Heart left ventricle (tissue), 16 donors: ENCODE measurements around the gene RFXAP. TPM values are rescaled to one million over a fixed set of nuclear protein-coding genes. Genes with fewer than 3 reads are reported as not detected.

ENCODE experiments used
- ATAC-seq, 4 donors: fragments of 200-7000 bp; cut with Tn5 transposase; one replicate each; pipeline ENCODE4 v1.9.1; 2020 to 2022; ENCODE audit warnings: moderate library complexity in 4 of 4, mild to moderate bottlenecking in 3 of 4, moderate number of reproducible peaks in 1 of 4
- DNase-seq, 5 donors: peaks; one replicate each; pipeline ENCODE4 v3.0.0-alpha.2; 2020
- H3K27ac ChIP-seq, 12 donors: fragments of 200-600 bp; sonication (generic) in 4 of 12; one replicate each; pipeline versions ENCODE4 v1.5.0 to v1.8.0; 2016 to 2022; ENCODE audit warnings: mild to moderate bottlenecking in 2 of 12
- H3K27me3 ChIP-seq, 9 donors: fragments of 200-600 bp; sonication (generic) in 2 of 9; one replicate each; pipeline versions ENCODE4 v1.5.1 to v1.8.0; 2016 to 2022; ENCODE audit warnings: mild to moderate bottlenecking in 3 of 9
- H3K36me3 ChIP-seq, 9 donors: fragments of 200-600 bp; sonication (generic) in 2 of 9; one replicate each; pipeline versions ENCODE4 v1.5.0 to v1.8.0; 2018 to 2022; ENCODE audit warnings: mild to moderate bottlenecking in 2 of 9
- H3K4me1 ChIP-seq, 12 donors: fragments of 200-600 bp; sonication (generic) in 4 of 12; one replicate each; pipeline versions ENCODE4 v1.5.0 to v1.8.0; 2016 to 2022; ENCODE audit warnings: mild to moderate bottlenecking in 3 of 12
- H3K4me3 ChIP-seq, 12 donors: fragments of 200-600 bp; sonication (generic) in 4 of 12; one replicate each; pipeline versions ENCODE4 v1.5.0 to v1.8.0; 2017 to 2022; ENCODE audit warnings: mild to moderate bottlenecking in 9 of 12, moderate library complexity in 4 of 12
- H3K9me3 ChIP-seq, 12 donors: fragments of 200-600 bp; sonication (generic) in 4 of 12; one replicate each; pipeline versions ENCODE4 v1.5.0 to v1.8.0; 2016 to 2022; ENCODE audit warnings: mild to moderate bottlenecking in 1 of 12
- POLR2A ChIP-seq, 2 donors: fragments of 450-650 bp; IDR thresholded peaks; one replicate each; pipeline ENCODE4 v1.6.1; 2017; ENCODE audit warnings: antibody characterized with exemption in 2 of 2, mild to moderate bottlenecking in 2 of 2, moderate library complexity in 2 of 2
- WGBS, 4 donors: extraction: QIAGEN DNeasy Blood & Tissue Kit in 2 of 4; methylation state at CpG; one replicate each; pipeline versions ENCODE4 v1.1.5 to v1.1.7; 2013 to 2018; 5-methylcytosine and 5-hydroxymethylcytosine counted together
- intact Hi-C, 10 donors: fragments of 100-400 bp; cut with DNase I; formaldehyde crosslinking; loops; one replicate each; pipeline versions ENCODE4 v1.11.1 to v1.14.2; 2022
- polyA plus RNA-seq, 2 donors: library from polyadenylated mRNA; stranded (reverse); fragments of 200-250 nt; gene quantifications; one replicate each; pipeline ENCODE4 v1.2.3, GENCODE V29; 2013
- total RNA-seq, 9 donors: library from RNA; depleted of rRNA in 2 of 9; stranded (reverse); fragments of >200 nt in 2 of 9; fragmentation: NEBNext Ultra II Directional in 3 of 9; extraction: Animal tissue kit (Norgen Biotek cat#: 25700) in 3 of 9; gene quantifications; one replicate each; pipeline versions ENCODE4 v1.1.0 to v1.2.4, GENCODE V29; 2016 to 2023
- TF ChIP-seq, protein P1 (sequence below), 12 donors: fragments of 200-600 bp; sonication (generic) in 4 of 12; IDR thresholded peaks; one replicate each; pipeline versions ENCODE4 v1.5.0 to v1.8.0; 2018 to 2022; ENCODE audit warnings: antibody characterized with exemption in 12 of 12, mild to moderate bottlenecking in 5 of 12
- donor health status: ischemic (EF 13 %, LVEDD 7.1; RV severe dilation, severe dysfunction).
- donor health status: healthy with polysubstance abuse.
- donor health status: DM: no; HTN: yes; CAD: no.
- donor health status: DM: no; HTN: no; CAD: no.
- donor health status: ischemic (EF 25% LVEDD 6.9; RV normal size, moderate dysfunction).
- donor health status: ischemic (EF 25% LVEDD 5.7; RV mildly dilated, moderate dysfunction).
- donor health status: healthy.
- donor health status: DM: yes; HTN: yes; CAD: no.
- donor health status: ischemic (EF 35%, LVEDD 5.7; RV mildly dilated, moderate dysfunction).
- donor health status: nonischemic (EF 11% LVEDD 7.7; RV severe dilation, severe dysfunction).
- donor health status: DM: yes; HTN: yes; CAD: no.
- donor health status: PGD.
- donor health status: ischemic (EF 29% LVEDD 5.4; RV normal size, mild dysfunction).
- donor health status: nonischemic (EF 23%, LVEDD 6.1; RV moderate dilation, normal function).

The RFXAP gene
- total and polyA plus RNA-seq, 11 donors: 1.0 to 5.2 (median 3.6) TPM

- Histone ChIP-seq H3K4me1 (no peaks in the 10 kb centered on the region), H3K27me3 (peaks cover 0 to 3% (median 0%) of the 10 kb centered on the region in 9 donors), H3K27ac (no peak overlapping the region), H3K9me3 (no peaks in the 10 kb centered on the region), H3K4me3 (no peak overlapping the region), H3K36me3 (no peaks in the 10 kb centered on the region)
- DNase-seq (no peak), ATAC-seq (no peak)
- intact Hi-C loops: no loop called here
- TF ChIP-seq, protein P1, sequence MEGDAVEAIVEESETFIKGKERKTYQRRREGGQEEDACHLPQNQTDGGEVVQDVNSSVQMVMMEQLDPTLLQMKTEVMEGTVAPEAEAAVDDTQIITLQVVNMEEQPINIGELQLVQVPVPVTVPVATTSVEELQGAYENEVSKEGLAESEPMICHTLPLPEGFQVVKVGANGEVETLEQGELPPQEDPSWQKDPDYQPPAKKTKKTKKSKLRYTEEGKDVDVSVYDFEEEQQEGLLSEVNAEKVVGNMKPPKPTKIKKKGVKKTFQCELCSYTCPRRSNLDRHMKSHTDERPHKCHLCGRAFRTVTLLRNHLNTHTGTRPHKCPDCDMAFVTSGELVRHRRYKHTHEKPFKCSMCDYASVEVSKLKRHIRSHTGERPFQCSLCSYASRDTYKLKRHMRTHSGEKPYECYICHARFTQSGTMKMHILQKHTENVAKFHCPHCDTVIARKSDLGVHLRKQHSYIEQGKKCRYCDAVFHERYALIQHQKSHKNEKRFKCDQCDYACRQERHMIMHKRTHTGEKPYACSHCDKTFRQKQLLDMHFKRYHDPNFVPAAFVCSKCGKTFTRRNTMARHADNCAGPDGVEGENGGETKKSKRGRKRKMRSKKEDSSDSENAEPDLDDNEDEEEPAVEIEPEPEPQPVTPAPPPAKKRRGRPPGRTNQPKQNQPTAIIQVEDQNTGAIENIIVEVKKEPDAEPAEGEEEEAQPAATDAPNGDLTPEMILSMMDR (IDR thresholded peaks at IDR 0.05): no peak
- no peak for TF ChIP-seq POLR2A (IDR thresholded peaks at IDR 0.05)
- 34 to 56% (median 43%) methylated on average over 3 of the region's 3 CpGs for WGBS, 4 donors
These were observed 31.8 kb upstream of the RFXAP start for GRCh38 chr13:36787181-36787580.

DNA sequence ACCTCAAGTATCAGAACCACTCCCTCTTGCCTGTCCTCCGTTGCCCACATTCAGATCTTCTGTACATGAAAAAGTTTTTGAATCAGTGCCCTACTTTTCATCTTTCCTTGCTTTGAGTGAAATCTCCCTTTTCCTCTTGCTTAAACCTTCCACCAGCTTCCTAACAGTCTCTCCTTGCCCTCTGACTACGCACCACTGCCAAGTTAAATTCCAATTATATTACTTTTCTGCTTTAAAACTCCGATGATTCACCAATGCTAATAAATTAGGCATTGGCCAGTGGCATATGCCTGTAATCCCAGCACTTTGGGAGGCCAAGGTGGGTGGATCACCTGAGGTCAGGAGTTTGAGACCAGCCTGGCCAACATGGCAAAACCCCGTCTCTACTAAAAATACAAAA lies 30.7 kb upstream of the RFXAP start:
- intact Hi-C loops: no loop called here
- H3K4me1 ChIP-seq: no peaks in the 10 kb centered on the region
- no peak for ATAC-seq
- peaks cover 0 to 3% (median 0%) of the 10 kb centered on the region in 9 donors for H3K27me3 ChIP-seq
- WGBS, 4 donors: 92 to 96% (median 94%) methylated on average over 4 of the region's 4 CpGs
- TF ChIP-seq, protein P1 (IDR thresholded peaks at IDR 0.05): no peak
- TF ChIP-seq POLR2A (IDR thresholded peaks at IDR 0.05): no peak
- H3K27ac ChIP-seq: no peak overlapping the region
- H3K4me3 ChIP-seq: no peak overlapping the region
- H3K36me3 ChIP-seq: no peaks in the 10 kb centered on the region
- no peaks in the 10 kb centered on the region for H3K9me3 ChIP-seq
- DNase-seq: no peak

DNA sequence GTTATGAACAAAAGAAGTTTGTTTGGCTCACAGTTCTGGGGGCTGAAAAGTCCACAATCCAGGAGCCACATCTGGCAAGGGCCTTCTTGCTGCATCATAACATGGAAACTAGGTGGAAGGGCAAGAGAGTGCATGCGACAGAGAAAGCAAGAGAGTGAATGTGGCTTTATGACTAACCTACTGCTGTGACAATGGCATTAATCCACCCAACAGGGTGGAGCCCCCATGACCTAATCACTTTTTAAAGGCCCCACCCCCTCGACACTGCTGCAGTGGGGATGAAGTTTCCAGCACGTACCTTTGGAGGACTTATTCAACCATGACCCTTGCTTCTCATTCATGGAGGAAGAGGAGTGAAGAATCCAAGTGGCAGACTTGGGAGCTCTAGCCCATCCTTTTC lies 30.0 kb upstream of the RFXAP start:
- no peak overlapping the region for H3K4me3 ChIP-seq
- peaks cover 0 to 3% (median 0%) of the 10 kb centered on the region in 9 donors for H3K27me3 ChIP-seq
- TF ChIP-seq, protein P1 (IDR thresholded peaks at IDR 0.05): no peak
- no peak for TF ChIP-seq POLR2A (IDR thresholded peaks at IDR 0.05)
- intact Hi-C loops: no loop called here
- DNase-seq (no peak), ATAC-seq (no peak)
- H3K36me3 ChIP-seq: no peaks in the 10 kb centered on the region
- no peak overlapping the region for H3K27ac ChIP-seq
- WGBS, 4 donors: 84 to 95% (median 88%) methylated on average over 3 of the region's 3 CpGs
- no peaks in the 10 kb centered on the region for H3K4me1 ChIP-seq
- no peaks in the 10 kb centered on the region for H3K9me3 ChIP-seq

DNA sequence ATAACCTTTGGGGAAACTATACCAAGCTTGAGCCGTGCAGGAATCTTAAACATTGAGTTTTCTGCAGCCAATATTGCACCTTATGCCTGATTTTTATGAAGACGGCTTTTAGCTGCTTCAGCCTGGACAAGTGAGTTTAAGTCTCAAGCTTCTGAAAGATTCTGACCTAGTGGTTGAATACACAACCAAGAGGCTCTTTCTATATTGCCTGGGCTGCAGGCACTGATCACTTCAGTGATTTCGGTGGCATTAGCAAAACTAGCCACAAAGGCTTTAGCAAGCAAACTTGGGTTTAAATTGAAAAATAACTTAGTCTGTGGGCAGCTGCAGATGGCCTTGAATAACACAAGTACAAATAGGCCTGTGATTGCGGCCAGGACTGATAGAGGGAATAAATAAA lies 29.3 kb upstream of the RFXAP start:
- no peak for ATAC-seq
- Histone ChIP-seq H3K27me3 (no peaks in the 10 kb centered on the region), H3K36me3 (no peaks in the 10 kb centered on the region), H3K9me3 (no peaks in the 10 kb centered on the region), H3K27ac (no peak overlapping the region), H3K4me1 (no peaks in the 10 kb centered on the region), H3K4me3 (no peak overlapping the region)
- 89 to 96% (median 95%) methylated on average over 4 of the region's 4 CpGs for WGBS, 4 donors
- TF ChIP-seq POLR2A (IDR thresholded peaks at IDR 0.05): no peak
- TF ChIP-seq, protein P1 (IDR thresholded peaks at IDR 0.05): no peak
- intact Hi-C loops: no loop called here
- DNase-seq: no peak
